Epithelial cell of proximal tubule (primary cell): ENCODE data around the gene MAML3. TPM values are rescaled to one million over a fixed set of nuclear protein-coding genes. Genes with fewer than 3 reads are reported as not detected.

Experiments used
- DNase-seq: peaks from one replicate; pipeline ENCODE4 v3.0.0-alpha.2; 2011; ENCODE audit warnings: low read depth
- H3K4me3 ChIP-seq: 2 replicates; pipeline ENCODE4 v1.5.1; 2011; ENCODE audit warnings: low read depth, mild to moderate bottlenecking, low read length
- total RNA-seq: library from RNA; depleted of rRNA; stranded (reverse); fragments of >200 nt; gene quantifications from 2 replicates; pipeline ENCODE4 v1.2.3, GENCODE V29; 2015
- TF ChIP-seq, protein P1 (sequence below): conservative IDR thresholded peaks from 2 replicates; pipeline ENCODE4 v1.5.1; 2012; ENCODE audit warnings: low read depth, mild to moderate bottlenecking, low read length

MAML3 gene
- total RNA-seq, 1 donor from 2014 or later = 1.2 TPM

DNA sequence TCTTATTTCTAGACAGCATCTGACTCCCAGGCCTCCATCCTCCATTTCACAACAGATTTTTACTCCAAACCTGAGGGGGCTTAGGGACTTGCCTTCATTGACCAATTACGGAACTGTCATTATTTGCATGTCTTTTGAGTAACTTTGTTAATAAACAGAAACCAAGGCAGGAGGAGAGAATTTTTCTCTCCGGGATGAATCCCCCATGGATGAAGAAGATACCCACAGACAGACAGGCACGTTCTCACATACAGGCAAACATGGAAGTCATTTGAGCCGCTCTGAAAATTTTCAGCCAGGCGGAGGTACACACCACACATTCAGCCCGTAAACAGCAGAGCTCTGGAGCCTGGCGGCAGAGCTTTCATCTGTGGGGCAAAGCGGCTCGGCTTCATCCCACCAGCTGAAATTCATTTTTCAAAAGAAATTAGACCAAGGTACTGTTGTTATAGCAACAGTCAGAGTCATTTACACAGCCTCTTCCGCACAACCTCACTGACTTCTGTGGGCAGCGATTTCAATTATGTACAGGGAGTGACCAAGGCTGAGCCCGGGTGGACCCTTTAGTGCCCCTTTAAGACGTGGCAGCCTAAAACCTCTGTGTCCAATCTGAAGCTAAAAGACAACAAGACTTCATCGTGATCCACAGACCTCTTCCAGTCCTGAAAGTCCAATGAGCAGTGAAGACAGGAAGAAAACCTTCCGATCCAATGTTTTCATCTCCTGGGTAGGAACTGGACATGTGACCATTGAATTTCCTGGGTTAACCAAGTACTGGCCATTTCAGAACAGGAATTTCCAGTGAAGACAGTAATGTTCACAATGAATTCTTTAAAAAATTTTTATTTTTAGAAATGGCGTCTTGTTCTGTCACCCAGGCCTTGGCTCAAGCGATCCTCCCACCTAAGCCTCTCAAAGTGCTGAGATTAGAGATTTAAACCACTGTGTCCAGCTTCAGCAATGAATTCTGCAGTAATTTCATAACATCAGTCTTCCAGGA is 251.4 kb downstream of the MAML3 start:
- TF ChIP-seq, protein P1, sequence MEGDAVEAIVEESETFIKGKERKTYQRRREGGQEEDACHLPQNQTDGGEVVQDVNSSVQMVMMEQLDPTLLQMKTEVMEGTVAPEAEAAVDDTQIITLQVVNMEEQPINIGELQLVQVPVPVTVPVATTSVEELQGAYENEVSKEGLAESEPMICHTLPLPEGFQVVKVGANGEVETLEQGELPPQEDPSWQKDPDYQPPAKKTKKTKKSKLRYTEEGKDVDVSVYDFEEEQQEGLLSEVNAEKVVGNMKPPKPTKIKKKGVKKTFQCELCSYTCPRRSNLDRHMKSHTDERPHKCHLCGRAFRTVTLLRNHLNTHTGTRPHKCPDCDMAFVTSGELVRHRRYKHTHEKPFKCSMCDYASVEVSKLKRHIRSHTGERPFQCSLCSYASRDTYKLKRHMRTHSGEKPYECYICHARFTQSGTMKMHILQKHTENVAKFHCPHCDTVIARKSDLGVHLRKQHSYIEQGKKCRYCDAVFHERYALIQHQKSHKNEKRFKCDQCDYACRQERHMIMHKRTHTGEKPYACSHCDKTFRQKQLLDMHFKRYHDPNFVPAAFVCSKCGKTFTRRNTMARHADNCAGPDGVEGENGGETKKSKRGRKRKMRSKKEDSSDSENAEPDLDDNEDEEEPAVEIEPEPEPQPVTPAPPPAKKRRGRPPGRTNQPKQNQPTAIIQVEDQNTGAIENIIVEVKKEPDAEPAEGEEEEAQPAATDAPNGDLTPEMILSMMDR = no peak
- DNase-seq = no peak
- H3K4me3 ChIP-seq = peak overlapping the region; percentile 62

- DNase-seq = no peak
- peak overlapping the region; percentile 62 for H3K4me3 ChIP-seq
- TF ChIP-seq, protein P1 = no peak
These were observed 252.3 kb downstream of the MAML3 start for GRCh38 chr4:139901531-139902320.

GRCh38 chr4:139900964-139901376 is 253.0 kb downstream of the MAML3 start:
- DNase-seq = no peak

DNA sequence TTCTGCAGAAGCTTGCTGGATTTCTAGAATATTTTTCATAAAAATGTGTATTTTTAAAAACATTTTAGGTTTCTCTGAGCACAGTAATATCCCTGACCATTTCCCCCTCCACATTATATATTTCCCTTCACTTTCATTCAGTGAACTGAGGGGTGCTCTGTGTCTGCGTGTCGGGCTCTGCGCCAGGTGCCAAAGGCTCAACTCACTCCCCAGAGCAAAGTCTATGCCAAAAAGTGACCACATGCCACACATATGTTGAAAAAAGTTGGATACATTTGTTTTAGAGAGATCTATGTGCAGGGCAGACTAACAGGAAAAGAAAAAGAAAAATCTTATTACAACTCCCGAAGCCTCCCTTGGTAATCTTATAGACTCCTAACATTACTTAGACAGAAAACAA is 254.6 kb downstream of the MAML3 start:
- TF ChIP-seq, protein P1 = no peak
- H3K4me3 ChIP-seq = no peak overlapping the region
- no peak for DNase-seq

More at GRCh38 chr4:139900964-139901376, 253.0 kb downstream of the MAML3 start:
- TF ChIP-seq, protein P1 = no peak
- no peak overlapping the region for H3K4me3 ChIP-seq

GRCh38 chr4:139898293-139898692 is 255.7 kb downstream of the MAML3 start:
- H3K4me3 ChIP-seq = no peak overlapping the region
- TF ChIP-seq, protein P1 = no peak
- DNase-seq = no peak

DNA sequence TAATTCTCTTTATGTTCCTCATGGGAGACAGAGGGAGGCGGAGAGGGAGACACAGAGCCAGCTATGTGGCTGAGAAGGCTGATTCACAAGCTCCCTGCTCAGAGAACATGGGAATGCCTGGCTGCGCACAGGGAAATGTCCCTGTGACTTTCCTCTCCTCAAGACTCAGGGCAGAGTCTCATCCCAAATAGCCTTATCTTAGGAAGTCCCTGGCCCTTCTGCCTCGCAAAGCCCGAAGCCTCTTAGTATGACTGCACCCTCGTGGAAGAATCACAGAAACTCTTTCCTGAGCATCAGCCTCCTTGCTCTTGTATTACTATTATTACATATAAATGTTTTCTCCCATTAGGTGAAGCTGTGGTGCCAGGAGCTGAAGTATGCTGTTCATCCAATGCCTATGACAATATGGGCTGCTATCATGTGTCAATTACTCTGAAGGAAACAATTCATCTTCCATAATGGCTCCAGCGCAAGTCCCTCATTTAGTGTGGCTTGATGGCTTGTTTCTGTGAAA is 257.8 kb downstream of the MAML3 start:
- no peak for DNase-seq
- H3K4me3 ChIP-seq = no peak overlapping the region
- TF ChIP-seq, protein P1 = no peak
